ENCODE measurements around the gene RGS9BP.
A peak's percentile ranks its signal among the peaks of the same experiment; 100 is the strongest.
"Not testable (repeated sequence)": the region's sequence is repeated elsewhere in the genome, so short reads cannot be mapped to it uniquely, and the experiment has no call there.

Gene RGS9BP

GRCh38 chr19:32675720-32676185 lies at the start of gene RGS9BP:
Gene RGS9BP (plus strand): TSS chr19:32675848. CDS start chr19:32676264, 416 bp downstream.
- H3K27me3 Mint-ChIP-seq, result peaks cover 46% of the 10 kb centered on the region
- H3K27ac Mint-ChIP-seq, result peak within 1 kb of the TSS; percentile 75
- H3K36me3 Mint-ChIP-seq (ENCODE audit: low read depth), result peaks cover 12% of the 10 kb centered on the region
- H3K9me3 Mint-ChIP-seq, result no peaks in the 10 kb centered on the region
- H3K4me3 Mint-ChIP-seq, result peak within 1 kb of the TSS; percentile 90
- H3K4me1 Mint-ChIP-seq (ENCODE audit: low read depth), result peaks cover 40% of the 10 kb centered on the region
- intact Hi-C loops (cut with micrococcal nuclease), result loop anchor here (1.0 kb wide), 1 partner anchor 17 kb away; no protein-coding TSS in a partner anchor

- no peaks in the 10 kb centered on the region for H3K4me1 Mint-ChIP-seq (ENCODE audit: low read depth)
- H3K9me3 Mint-ChIP-seq, result no peaks in the 10 kb centered on the region
- no peak overlapping the region for H3K27ac Mint-ChIP-seq
- H3K27me3 Mint-ChIP-seq, result no peaks in the 10 kb centered on the region
- no peak overlapping the region for H3K4me3 Mint-ChIP-seq
- intact Hi-C loops (cut with micrococcal nuclease), result no loop called here
- peaks cover 99% of the 10 kb centered on the region for H3K36me3 Mint-ChIP-seq (ENCODE audit: low read depth)
Observed at GRCh38 chr19:32626969-32627368, 48.7 kb upstream of the RGS9BP start.

- no peaks in the 10 kb centered on the region for H3K4me1 Mint-ChIP-seq (ENCODE audit: low read depth)
Observed at GRCh38 chr19:32627714-32628270, 47.9 kb upstream of the RGS9BP start.

GRCh38 chr19:32630338-32630737 lies 45.3 kb upstream of the RGS9BP start:
- Mint-ChIP-seq H3K27ac (no peak overlapping the region), H3K4me3 (no peak overlapping the region), H3K36me3 (ENCODE audit: low read depth) (peaks cover 90% of the 10 kb centered on the region), H3K27me3 (no peaks in the 10 kb centered on the region), H3K4me1 (ENCODE audit: low read depth) (no peaks in the 10 kb centered on the region), H3K9me3 (no peaks in the 10 kb centered on the region)
- intact Hi-C loops (cut with micrococcal nuclease), result no loop called here

More at GRCh38 chr19:32627714-32628270, 47.9 kb upstream of the RGS9BP start:
- Mint-ChIP-seq H3K27me3 (no peaks in the 10 kb centered on the region), H3K36me3 (ENCODE audit: low read depth) (peaks cover 99% of the 10 kb centered on the region), H3K9me3 (no peaks in the 10 kb centered on the region), H3K27ac (no peak overlapping the region), H3K4me3 (no peak overlapping the region)
- intact Hi-C loops (cut with micrococcal nuclease), result no loop called here

- H3K4me1 Mint-ChIP-seq (ENCODE audit: low read depth), result no peaks in the 10 kb centered on the region
- no peak overlapping the region for H3K27ac Mint-ChIP-seq
- intact Hi-C loops (cut with micrococcal nuclease), result no loop called here
- H3K4me3 Mint-ChIP-seq, result no peak overlapping the region
- peaks cover 90% of the 10 kb centered on the region for H3K36me3 Mint-ChIP-seq (ENCODE audit: low read depth)
- no peaks in the 10 kb centered on the region for H3K9me3 Mint-ChIP-seq
- no peaks in the 10 kb centered on the region for H3K27me3 Mint-ChIP-seq
Observed at GRCh38 chr19:32631381-32631780, 44.3 kb upstream of the RGS9BP start.

GRCh38 chr19:32637480-32637879 lies 38.2 kb upstream of the RGS9BP start:
- H3K4me3 Mint-ChIP-seq, result no peak overlapping the region
- H3K9me3 Mint-ChIP-seq, result no peaks in the 10 kb centered on the region
- peaks cover 90% of the 10 kb centered on the region for H3K36me3 Mint-ChIP-seq (ENCODE audit: low read depth)
- H3K4me1 Mint-ChIP-seq (ENCODE audit: low read depth), result no peaks in the 10 kb centered on the region
- H3K27ac Mint-ChIP-seq, result no peak overlapping the region
- H3K27me3 Mint-ChIP-seq, result no peaks in the 10 kb centered on the region
- intact Hi-C loops (cut with micrococcal nuclease), result no loop called here

- no peak overlapping the region for H3K4me3 Mint-ChIP-seq
- no peaks in the 10 kb centered on the region for H3K27me3 Mint-ChIP-seq
- no peaks in the 10 kb centered on the region for H3K9me3 Mint-ChIP-seq
- peaks cover 96% of the 10 kb centered on the region for H3K36me3 Mint-ChIP-seq (ENCODE audit: low read depth)
- no peak overlapping the region for H3K27ac Mint-ChIP-seq
- no peaks in the 10 kb centered on the region for H3K4me1 Mint-ChIP-seq (ENCODE audit: low read depth)
- intact Hi-C loops (cut with micrococcal nuclease), result no loop called here
Observed at GRCh38 chr19:32638625-32639024, 37.0 kb upstream of the RGS9BP start.

- intact Hi-C loops (cut with micrococcal nuclease), result no loop called here
- H3K27ac Mint-ChIP-seq, result no peak overlapping the region
- no peaks in the 10 kb centered on the region for H3K4me1 Mint-ChIP-seq (ENCODE audit: low read depth)
- no peaks in the 10 kb centered on the region for H3K27me3 Mint-ChIP-seq
- H3K9me3 Mint-ChIP-seq, result no peaks in the 10 kb centered on the region
- no peak overlapping the region for H3K4me3 Mint-ChIP-seq
- peaks cover 96% of the 10 kb centered on the region for H3K36me3 Mint-ChIP-seq (ENCODE audit: low read depth)
Observed at GRCh38 chr19:32642771-32643170, 32.9 kb upstream of the RGS9BP start.

GRCh38 chr19:32646556-32646955 lies 29.1 kb upstream of the RGS9BP start:
- intact Hi-C loops (cut with micrococcal nuclease), result no loop called here
- no peaks in the 10 kb centered on the region for H3K9me3 Mint-ChIP-seq
- no peak overlapping the region for H3K4me3 Mint-ChIP-seq
- H3K27me3 Mint-ChIP-seq, result no peaks in the 10 kb centered on the region
- peaks cover 90% of the 10 kb centered on the region for H3K36me3 Mint-ChIP-seq (ENCODE audit: low read depth)
- H3K27ac Mint-ChIP-seq, result no peak overlapping the region
- peaks cover 2% of the 10 kb centered on the region for H3K4me1 Mint-ChIP-seq (ENCODE audit: low read depth)

GRCh38 chr19:32647361-32647760 lies 28.3 kb upstream of the RGS9BP start:
- H3K27ac Mint-ChIP-seq, result no peak overlapping the region

GRCh38 chr19:32649751-32650150 lies 25.9 kb upstream of the RGS9BP start:
- H3K9me3 Mint-ChIP-seq, result no peaks in the 10 kb centered on the region
- peaks cover 86% of the 10 kb centered on the region for H3K36me3 Mint-ChIP-seq (ENCODE audit: low read depth)
- intact Hi-C loops (cut with micrococcal nuclease), result no loop called here

More at GRCh38 chr19:32647361-32647760, 28.3 kb upstream of the RGS9BP start:
- H3K9me3 Mint-ChIP-seq, result no peaks in the 10 kb centered on the region
- H3K36me3 Mint-ChIP-seq (ENCODE audit: low read depth), result peaks cover 86% of the 10 kb centered on the region
- intact Hi-C loops (cut with micrococcal nuclease), result no loop called here
- peaks cover 7% of the 10 kb centered on the region for H3K4me1 Mint-ChIP-seq (ENCODE audit: low read depth)
- H3K4me3 Mint-ChIP-seq, result no peak overlapping the region
- H3K27me3 Mint-ChIP-seq, result no peaks in the 10 kb centered on the region

GRCh38 chr19:32650671-32651070 lies 25.0 kb upstream of the RGS9BP start:
- H3K27me3 Mint-ChIP-seq, result no peaks in the 10 kb centered on the region
- no peaks in the 10 kb centered on the region for H3K9me3 Mint-ChIP-seq
- no peak overlapping the region for H3K27ac Mint-ChIP-seq
- peaks cover 18% of the 10 kb centered on the region for H3K4me1 Mint-ChIP-seq (ENCODE audit: low read depth)
- no peak overlapping the region for H3K4me3 Mint-ChIP-seq
- intact Hi-C loops (cut with micrococcal nuclease), result no loop called here
- peaks cover 90% of the 10 kb centered on the region for H3K36me3 Mint-ChIP-seq (ENCODE audit: low read depth)

More at GRCh38 chr19:32649751-32650150, 25.9 kb upstream of the RGS9BP start:
- H3K4me1 Mint-ChIP-seq (ENCODE audit: low read depth), result peaks cover 18% of the 10 kb centered on the region
- H3K4me3 Mint-ChIP-seq, result no peak overlapping the region
- no peaks in the 10 kb centered on the region for H3K27me3 Mint-ChIP-seq
- no peak overlapping the region for H3K27ac Mint-ChIP-seq

GRCh38 chr19:32651729-32652140 lies 23.9 kb upstream of the RGS9BP start:
- intact Hi-C loops (cut with micrococcal nuclease), result no loop called here
- H3K4me3 Mint-ChIP-seq, result no peak overlapping the region
- H3K4me1 Mint-ChIP-seq (ENCODE audit: low read depth), result peaks cover 18% of the 10 kb centered on the region
- H3K27ac Mint-ChIP-seq, result no peak overlapping the region
- no peaks in the 10 kb centered on the region for H3K27me3 Mint-ChIP-seq
- H3K9me3 Mint-ChIP-seq, result no peaks in the 10 kb centered on the region
- H3K36me3 Mint-ChIP-seq (ENCODE audit: low read depth), result peaks cover 90% of the 10 kb centered on the region

GRCh38 chr19:32652331-32652730 lies 23.3 kb upstream of the RGS9BP start:
- not testable (repeated sequence) for H3K27me3 Mint-ChIP-seq

More at GRCh38 chr19:32652331-32652730, 23.3 kb upstream of the RGS9BP start:
- H3K4me3 Mint-ChIP-seq; H3K27ac Mint-ChIP-seq; intact Hi-C loops (cut with micrococcal nuclease); H3K9me3 Mint-ChIP-seq: not testable (repeated sequence)
- Mint-ChIP-seq H3K36me3 (ENCODE audit: low read depth) (peaks cover 90% of the 10 kb centered on the region), H3K4me1 (ENCODE audit: low read depth) (peaks cover 18% of the 10 kb centered on the region)
